AG04450 (cell line): ENCODE data around the gene TMOD2. TPM values are rescaled to one million over a fixed set of nuclear protein-coding genes. Genes with fewer than 3 reads are reported as not detected.

Experiments used
- CTCF ChIA-PET: fragments of 300-600, 350-600 bp; formaldehyde crosslinking; extraction: SDS; loops from one replicate; lab custom pipeline; 2022; ENCODE audit warnings: antibody characterized with exemption, inconsistent platforms; lab: Charles Lee
- POLR2A ChIA-PET: fragments of 350-600 bp; formaldehyde crosslinking; extraction: SDS; loops from one replicate; lab custom pipeline; 2021; ENCODE audit warnings: antibody characterized with exemption, inconsistent platforms; lab: Yijun Ruan, JAX
- DNase-seq: peaks from one replicate; pipeline ENCODE4 v3.0.0-alpha.2; 2011; ENCODE audit warnings: low read depth, low spot score
- H3K27ac ChIP-seq: one replicate; pipeline ENCODE4 v1.5.1; 2012; ENCODE audit warnings: low read depth, low read length, control low read depth
- H3K27me3 ChIP-seq: one replicate; pipeline ENCODE4 v1.6.0; 2012; ENCODE audit warnings: low read length; ENCODE audit not compliant: control insufficient read depth, insufficient read depth
- H3K4me3 ChIP-seq: 2 replicates; pipeline ENCODE4 v1.5.1; 2011; ENCODE audit warnings: mild to moderate bottlenecking, low read depth, low read length, control low read depth
- H3K9me3 ChIP-seq: 2 replicates; pipeline ENCODE4 v1.5.1; 2012; ENCODE audit warnings: low read length; ENCODE audit not compliant: control insufficient read depth, insufficient read depth
- polyA plus RNA-seq: library from polyadenylated mRNA; depleted of rRNA; stranded (reverse); fragments of >200 nt; gene quantifications from 2 replicates; pipeline ENCODE4 v1.2.3, GENCODE V29; 2011
- TF ChIP-seq, protein P1 (sequence below): IDR thresholded peaks from 2 replicates; pipeline ENCODE4 v1.5.1; 2011; ENCODE audit warnings: low read depth, low read length, control low read depth, inconsistent platforms

The TMOD2 gene
- polyA plus RNA-seq, 1 experiment: 3.2 TPM

DNA sequence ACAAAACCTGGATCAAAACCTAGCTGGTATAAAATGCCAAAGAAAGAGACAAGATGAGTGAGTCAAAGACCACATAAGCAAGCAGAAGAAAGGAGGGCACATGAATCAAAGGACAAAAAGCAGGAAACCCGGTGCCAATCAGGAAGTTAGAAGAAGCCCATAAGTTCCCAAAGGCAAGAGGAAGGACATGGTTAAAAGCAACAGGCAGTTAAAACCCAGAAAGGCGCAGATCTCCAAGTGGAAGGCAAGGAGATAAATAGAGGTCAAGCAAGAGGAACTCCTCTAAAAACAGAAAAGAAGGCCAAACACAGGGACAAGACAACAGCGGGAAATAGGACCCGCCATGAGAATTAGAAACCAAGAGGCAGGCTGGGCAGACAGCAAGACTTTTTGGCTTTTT, 4.4 kb downstream of the TMOD2 start:
- POLR2A ChIA-PET: no interaction called here
- CTCF ChIA-PET: interaction anchor here (0.9 to 2.2 kb wide), 2 partner anchors 21 to 106 kb away, joined by 6 to 13 read pairs; no protein-coding TSS in a partner anchor
- H3K27me3 ChIP-seq: peaks cover 2% of the 10 kb centered on the region
- H3K27ac ChIP-seq: no peak overlapping the region
- H3K4me3 ChIP-seq: no peak overlapping the region
- DNase-seq: no peak
- TF ChIP-seq, protein P1, sequence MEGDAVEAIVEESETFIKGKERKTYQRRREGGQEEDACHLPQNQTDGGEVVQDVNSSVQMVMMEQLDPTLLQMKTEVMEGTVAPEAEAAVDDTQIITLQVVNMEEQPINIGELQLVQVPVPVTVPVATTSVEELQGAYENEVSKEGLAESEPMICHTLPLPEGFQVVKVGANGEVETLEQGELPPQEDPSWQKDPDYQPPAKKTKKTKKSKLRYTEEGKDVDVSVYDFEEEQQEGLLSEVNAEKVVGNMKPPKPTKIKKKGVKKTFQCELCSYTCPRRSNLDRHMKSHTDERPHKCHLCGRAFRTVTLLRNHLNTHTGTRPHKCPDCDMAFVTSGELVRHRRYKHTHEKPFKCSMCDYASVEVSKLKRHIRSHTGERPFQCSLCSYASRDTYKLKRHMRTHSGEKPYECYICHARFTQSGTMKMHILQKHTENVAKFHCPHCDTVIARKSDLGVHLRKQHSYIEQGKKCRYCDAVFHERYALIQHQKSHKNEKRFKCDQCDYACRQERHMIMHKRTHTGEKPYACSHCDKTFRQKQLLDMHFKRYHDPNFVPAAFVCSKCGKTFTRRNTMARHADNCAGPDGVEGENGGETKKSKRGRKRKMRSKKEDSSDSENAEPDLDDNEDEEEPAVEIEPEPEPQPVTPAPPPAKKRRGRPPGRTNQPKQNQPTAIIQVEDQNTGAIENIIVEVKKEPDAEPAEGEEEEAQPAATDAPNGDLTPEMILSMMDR: no peak
- H3K9me3 ChIP-seq: no peaks in the 10 kb centered on the region

DNA sequence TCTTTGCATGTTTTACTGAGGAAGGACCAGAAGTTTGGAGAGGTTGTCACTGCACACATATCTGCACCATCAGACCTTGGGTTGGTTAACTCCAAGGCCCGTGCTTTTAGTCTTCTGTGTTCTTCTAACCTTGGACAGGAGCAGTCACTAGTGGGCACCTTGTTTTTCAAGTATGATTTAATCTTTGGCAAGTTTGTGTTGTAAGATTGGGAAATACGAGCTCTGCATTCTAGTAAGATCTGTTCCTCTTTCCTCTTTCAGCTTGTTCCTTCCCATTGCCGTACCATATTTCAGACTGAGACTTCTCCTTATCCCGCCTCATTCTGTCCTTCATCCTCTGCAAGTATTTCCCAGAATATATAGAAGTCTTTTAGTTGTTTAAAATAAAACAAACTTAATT, 5.1 kb downstream of the TMOD2 start:
- H3K4me3 ChIP-seq: no peak overlapping the region
- peaks cover 2% of the 10 kb centered on the region for H3K27me3 ChIP-seq
- ChIA-PET POLR2A (interaction anchor here (0.6 kb wide), 1 partner anchor 272 kb away, joined by 9 read pairs; no protein-coding TSS in a partner anchor), CTCF (interaction anchor here (2.3 to 2.8 kb wide), 2 partner anchors 20 to 106 kb away, joined by 22 to 28 read pairs; no protein-coding TSS in a partner anchor)
- no peak for DNase-seq
- no peaks in the 10 kb centered on the region for H3K9me3 ChIP-seq
- no peak overlapping the region for H3K27ac ChIP-seq
- TF ChIP-seq, protein P1: no peak

DNA sequence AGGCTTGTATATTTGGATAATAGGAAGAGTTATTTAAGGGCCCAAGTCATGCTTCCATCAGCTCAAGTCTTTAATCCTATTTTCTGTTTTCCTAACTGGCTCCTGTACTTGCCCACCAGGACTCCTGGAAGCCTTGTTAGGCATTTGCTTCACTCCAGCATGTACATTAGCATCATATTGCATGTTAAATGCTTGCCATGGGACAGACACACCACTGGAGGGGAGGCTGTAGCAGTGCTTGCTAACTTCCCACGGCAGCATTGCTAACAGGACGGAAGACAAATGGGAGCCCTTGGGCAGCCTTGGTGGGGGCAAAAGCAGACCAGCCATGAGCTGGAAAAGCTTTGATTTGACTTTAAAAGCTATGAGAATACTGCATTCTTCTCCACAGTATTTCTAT, 6.1 kb downstream of the TMOD2 start:
- CTCF ChIA-PET: interaction anchor here (1.0 to 2.8 kb wide), 3 partner anchors 19 to 110 kb away, joined by 3 to 28 read pairs (median 22); no protein-coding TSS in a partner anchor
- H3K27me3 ChIP-seq: peaks cover 2% of the 10 kb centered on the region
- H3K9me3 ChIP-seq: no peaks in the 10 kb centered on the region
- POLR2A ChIA-PET: interaction anchor here (0.7 kb wide), 1 partner anchor 135 kb away, joined by 4 read pairs; the partner anchor contains the start of gene DMXL2
- no peak overlapping the region for H3K27ac ChIP-seq
- TF ChIP-seq, protein P1: no peak
- H3K4me3 ChIP-seq: no peak overlapping the region
- DNase-seq: no peak

GRCh38 chr15:51758645-51759044, 7.2 kb downstream of the TMOD2 start:
- POLR2A ChIA-PET: no interaction called here
- Histone ChIP-seq H3K27me3 (no peaks in the 10 kb centered on the region), H3K27ac (no peak overlapping the region), H3K4me3 (no peak overlapping the region), H3K9me3 (no peaks in the 10 kb centered on the region)
- CTCF ChIA-PET: interaction anchor here (2.3 to 2.8 kb wide), 2 partner anchors 18 to 109 kb away, joined by 22 to 28 read pairs; no protein-coding TSS in a partner anchor
- TF ChIP-seq, protein P1: no peak
- no peak for DNase-seq

DNA sequence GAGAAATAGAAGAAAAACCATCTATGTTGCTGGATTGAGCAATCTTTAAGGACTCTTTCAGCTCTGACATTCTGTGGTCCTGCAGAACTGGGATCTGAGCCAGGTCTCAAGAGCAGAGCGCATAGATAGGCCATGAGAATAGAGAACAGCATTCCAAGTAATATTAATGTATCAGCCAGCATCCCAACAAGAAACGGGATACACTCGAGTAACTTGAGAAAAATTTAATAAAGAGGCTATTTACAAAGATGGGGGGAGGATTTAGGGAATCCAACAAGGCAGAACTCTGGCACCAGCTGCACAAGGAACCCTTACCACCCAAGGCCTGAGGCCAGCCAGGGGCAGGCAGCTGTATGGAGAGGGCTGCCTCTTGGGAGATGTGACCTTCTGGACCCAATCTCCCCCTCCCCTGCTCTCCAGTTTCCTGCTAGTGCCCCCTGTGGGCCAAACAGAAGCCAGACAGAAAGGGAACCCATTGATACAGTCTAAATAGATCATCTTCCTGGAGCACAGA, 8.2 kb downstream of the TMOD2 start:
- H3K4me3 ChIP-seq: no peak overlapping the region
- POLR2A ChIA-PET: no interaction called here
- peaks cover 4% of the 10 kb centered on the region for H3K27me3 ChIP-seq
- TF ChIP-seq, protein P1: peak; percentile 40
- peak overlapping the region; percentile 34 for H3K27ac ChIP-seq
- peak; percentile 81 for DNase-seq
- CTCF ChIA-PET: interaction anchor here (5.6 kb wide), 1 partner anchor 17 kb away, joined by 41 read pairs; no protein-coding TSS in a partner anchor
- no peaks in the 10 kb centered on the region for H3K9me3 ChIP-seq
